ENCODE data around the gene MGAT4A.
"Not testable (repeated sequence)": the region's sequence is repeated elsewhere in the genome, so short reads cannot be mapped to it uniquely, and the experiment has no call there.

Gene MGAT4A

DNA sequence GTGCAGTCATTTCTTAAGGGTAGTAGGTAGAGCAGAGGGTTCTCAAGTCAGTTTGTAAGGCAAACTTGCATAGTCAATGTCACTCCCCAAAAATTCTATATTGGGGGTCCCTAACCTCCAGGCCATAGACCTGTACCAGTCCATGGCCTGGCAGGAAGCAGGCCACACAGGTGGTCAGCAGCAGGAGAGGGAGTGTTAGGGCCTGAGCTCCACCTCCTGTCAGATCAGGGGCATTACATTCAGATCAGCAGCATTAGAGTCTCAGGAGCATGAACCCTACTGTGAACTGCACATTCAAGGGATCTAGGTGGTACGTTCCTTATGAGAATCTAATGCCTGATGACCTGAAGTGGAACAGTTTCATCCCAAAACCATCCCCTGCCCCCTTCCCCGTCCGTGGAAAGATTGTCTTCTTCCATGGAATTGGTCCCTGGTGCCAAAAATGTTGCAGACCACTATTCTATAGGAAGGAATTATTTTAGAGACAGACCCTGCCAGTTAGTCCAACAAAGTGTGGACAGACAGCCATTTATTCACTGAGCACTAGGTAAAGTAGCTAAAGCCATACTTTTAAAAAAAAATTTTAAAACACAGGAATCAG, 129.3 kb downstream of the MGAT4A start:
- DNase-seq: peak; percentile 45

DNA sequence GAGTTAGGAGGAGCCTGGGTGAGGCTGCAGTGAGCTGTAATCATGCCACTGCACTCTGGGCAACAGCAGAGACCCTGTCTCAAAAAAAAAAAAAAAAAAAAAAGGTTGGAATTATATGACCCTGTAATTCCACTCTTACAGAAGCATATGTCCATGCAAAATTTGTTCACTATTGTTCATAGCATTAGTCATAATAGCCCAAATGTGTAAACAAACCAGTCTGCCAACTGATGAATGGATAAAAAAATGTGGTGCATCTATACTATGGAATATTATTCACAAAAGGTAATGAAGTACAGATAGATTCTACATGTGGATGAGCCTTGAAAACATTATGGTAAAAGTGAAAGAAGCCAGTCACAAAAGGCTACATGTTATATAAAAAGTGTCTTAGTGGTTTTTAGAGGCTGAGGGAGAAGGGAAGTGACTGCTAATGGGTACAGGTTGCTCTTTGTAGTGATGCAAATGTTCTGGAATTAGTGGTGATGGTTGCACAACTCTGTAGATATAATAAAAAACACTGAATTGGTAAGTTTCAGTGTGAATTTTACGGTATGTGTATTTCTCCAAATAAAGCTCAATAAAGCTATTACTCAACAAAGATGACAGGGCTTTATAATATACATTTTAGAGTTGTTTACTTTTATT, 132.0 kb downstream of the MGAT4A start:
- no peak for DNase-seq

DNA sequence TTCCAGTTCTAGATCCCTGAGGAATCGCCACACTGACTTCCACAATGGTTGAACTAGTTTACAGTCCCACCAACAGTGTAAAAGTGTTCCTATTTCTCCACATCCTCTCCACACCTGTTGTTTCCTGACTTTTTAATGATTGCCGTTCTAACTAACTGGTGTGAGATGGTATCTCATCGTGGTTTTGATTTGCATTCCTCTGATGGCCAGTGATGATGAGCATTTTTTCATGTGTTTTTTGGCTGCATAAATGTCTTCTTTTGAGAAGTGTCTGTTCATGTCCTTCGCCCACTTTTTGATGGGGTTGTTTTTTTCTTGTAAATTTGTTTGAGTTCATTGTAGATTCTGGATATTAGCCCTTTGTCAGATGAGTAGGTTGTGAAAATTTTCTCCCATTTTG, 136.3 kb downstream of the MGAT4A start:
- not testable (repeated sequence) for DNase-seq

DNA sequence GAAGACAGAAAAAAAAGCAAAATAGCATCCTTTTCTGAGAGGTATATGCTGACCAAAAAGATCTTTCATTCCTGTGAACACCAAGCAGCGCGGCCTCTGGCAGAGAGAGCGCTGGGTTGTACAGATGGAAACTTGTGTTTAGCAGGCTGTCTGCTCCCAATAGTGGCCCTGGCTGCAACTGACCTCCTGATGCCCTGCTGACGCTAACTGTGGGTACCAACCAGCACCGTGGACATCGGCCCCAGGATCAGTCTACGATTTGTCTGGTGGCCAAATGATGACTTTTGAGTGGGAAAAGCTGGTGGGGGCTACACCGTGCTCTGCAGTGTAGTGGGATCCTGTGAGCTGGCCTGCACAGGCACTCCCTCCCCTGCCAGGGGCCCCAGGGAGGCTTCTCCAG, 138.4 kb downstream of the MGAT4A start:
- DNase-seq: no peak

DNA sequence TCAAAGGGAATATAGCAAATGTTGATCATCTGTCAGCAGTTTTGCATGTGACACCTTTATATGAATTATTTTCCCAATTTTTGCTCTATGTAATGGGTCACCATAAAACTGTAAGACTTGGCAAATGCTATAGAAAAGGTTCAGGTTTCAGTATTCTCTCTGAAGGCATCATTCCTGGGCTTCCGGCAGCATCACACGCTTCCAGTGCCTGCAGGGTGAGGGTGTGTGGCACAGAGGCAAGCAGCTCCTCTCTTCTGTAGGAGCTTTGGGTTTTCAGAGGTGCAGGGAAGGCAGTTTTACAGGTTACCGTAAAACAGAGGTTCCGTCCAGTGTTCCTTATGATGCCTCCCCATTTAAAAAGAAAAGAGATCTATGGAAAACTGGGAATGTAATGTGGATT, 141.4 kb downstream of the MGAT4A start:
- no peak for DNase-seq

DNA sequence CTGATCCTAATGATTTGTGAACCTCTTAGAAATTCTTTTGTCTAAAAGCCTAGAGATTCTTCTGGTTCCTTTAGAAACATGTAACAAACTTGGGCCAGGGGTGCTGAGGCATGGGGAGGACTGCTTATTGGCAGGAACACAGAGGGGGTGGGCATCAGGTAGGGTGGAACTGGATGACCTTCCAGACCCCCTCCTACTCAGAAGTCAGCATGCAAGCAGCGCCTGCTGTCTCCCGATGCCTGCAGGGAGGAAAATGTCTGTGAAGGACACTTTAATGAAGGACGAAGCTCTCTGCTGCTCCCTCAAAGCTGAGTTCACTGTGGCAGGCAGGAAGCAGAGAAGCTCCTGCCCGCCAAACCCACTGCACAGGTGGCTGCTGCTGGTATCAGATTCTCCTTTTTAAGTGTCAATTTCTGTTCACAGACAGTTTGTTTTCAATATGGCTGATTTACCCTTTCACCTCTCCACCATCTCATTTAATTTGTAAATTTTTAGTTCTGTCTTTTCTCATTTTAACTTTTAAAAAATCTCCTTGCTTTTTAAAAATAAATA, 142.0 kb downstream of the MGAT4A start:
- no peak for DNase-seq

DNA sequence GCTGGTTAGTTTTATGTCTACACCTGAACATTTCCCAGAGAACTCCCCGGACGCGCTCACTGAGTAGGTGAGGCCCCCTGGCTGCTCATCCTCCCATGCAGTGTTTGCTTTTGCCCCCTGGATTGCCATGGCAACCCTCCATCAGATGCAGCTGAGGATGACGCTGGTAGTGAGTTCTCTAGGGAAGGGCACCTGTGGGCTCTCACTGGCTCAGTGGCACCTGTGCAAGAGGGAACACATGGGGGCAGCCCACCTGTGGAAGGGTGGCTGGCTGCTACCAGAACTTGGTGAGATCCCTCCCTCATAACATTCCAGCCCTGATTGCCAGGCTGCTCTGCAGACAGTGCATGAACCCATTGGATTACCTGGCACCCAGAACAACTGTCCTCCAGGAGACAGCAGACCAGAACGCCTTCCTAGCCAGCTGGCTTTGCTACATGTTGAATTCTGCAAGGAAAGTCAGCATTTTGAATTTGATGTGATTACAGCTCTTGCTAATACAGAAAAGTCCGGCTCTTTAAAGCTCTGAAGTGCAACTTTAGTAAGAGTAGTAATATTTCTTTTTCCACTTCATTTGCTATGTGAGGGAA, 144.3 kb downstream of the MGAT4A start:
- no peak for DNase-seq

DNA sequence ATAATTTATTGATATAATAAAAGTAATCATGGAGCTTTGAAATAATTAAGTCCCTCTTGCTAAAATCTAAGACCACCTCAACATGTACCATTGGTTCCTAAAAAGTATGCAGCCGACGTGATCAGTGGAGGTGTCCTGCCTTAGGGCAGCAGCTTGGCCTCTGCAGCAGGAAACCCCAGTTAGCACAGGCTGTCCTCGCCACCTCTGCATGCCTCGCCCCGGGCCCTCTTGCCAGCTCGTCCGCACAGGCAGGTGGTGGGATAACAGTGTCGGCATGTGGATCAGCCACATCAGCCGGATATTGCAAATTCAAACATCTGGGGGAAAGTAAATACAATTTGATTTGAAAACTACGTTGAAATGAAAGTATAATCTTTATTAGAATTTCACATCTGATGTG, 145.5 kb downstream of the MGAT4A start:
- DNase-seq: no peak

DNA sequence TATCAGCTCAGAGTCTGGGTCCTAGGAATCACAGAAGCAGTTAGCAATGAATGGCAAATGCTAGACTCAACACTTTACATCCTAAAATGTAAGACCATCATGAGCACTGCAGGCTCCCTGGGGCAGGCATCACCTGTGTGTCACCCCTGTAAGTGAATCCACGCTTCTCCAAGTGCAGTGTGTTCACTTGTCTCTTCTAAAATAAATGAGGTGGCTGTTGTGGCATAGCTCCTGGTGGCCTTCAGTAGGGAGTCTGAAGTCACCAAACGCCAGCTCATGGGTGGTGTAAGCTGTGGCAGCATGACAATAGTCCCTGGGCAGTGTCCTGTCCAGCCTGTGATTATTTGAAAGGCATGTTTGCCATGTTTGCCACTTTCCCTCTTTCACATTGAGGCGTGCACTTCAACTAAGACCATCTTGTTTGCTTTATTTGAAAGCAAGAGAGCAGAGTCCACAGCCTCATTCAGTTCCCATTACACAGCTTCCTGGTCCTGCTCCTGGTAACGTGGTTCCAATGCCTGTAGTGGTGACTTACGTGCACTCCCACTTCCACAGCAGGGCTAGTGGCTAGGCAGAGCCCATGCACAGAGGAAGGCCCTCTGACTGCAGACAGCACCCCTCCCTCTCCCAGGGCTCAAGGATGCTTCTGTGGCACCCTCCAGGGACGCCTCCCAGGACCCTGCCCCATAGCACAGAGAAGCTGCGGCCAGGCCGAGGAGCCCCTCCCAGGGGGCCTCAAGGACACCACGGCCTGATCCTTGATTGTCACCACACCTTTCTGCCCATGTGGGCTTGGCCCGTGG, 146.9 kb downstream of the MGAT4A start:
- no peak for DNase-seq

DNA sequence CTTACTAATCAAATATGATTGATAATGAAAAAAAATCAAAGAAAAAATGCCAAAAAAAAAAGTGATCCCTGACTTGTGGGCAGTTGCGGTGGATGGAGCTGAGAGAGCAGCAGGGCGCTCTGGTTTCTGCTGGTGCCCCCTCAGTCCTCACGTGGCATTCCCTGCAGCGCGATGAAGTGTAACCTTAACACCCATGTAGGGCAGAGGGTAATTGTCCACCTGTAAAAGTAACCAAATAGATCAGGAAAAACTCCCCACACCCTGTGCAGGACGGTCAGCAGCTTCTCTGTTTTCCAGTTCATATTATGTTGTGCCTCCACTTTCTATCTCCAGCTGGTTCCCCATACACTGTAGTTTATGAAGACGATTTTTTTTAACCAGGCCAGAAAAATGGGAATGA, 147.7 kb downstream of the MGAT4A start:
- DNase-seq: no peak

DNA sequence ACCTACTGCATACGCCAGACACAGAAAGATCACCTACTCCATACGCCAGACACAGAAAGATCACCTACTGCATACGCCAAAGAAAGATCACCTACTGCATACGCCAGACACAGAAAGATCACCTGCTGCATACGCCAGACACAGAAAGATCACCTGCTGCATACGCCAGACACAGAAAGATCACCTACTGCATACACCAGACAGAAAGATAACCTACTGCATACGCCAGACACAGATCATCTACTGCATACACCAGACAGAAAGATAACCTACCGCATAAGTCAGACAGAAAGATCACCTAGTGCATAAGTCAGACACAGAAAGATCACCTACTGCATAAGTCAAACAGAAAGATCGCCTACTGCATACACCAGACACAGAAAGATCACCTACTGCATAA, 148.4 kb downstream of the MGAT4A start:
- no peak for DNase-seq

DNA sequence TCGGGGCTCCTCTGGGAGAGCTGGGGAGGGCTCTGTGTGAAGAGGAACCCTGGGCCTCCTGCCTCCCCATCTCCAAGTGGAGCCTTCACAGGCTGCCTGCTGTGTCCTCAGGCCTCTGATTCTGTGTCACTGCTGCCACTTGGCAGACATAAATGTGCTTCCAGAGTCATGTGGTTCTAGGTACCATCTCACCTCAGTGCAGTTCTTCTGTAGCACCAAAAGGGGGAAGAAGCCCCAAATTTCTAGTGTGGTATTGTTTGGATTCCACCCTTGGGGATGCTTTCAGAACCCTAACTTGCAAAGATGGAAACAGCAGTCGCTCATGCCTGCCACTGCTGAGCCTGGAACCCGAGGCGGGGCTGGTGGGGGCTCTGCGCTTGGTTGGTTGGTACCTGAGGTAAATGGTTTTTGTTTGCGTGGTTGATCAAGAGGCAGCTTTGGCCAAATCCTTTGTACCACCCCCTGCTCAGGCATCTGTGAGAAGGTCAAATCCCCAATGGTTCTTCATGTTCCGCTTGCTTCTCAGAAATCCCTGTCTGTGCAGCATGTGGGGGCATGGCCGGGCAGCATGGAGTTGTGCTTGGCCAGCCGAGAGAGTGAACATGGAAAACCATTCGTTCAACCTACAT, 150.2 kb downstream of the MGAT4A start:
- DNase-seq: no peak

DNA sequence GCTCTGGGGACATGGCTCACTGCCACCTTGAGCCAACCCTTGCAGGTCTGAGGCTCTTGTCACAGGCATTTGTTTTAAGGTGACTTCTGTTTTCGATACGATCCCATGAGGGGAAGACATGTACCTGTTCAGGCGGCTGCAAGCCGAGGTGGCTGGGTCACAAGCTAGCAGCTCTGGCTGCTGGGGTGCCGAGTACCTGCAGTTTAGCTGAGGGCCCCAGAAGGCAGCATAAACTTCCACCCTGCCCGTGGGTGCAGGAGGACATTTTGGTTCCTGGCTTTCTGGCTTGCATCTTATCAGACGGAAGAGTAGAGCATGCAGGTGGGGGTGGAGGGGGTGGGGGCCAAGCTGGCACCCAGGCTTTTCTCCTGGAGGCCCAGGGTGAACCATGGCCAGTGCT, 151.0 kb downstream of the MGAT4A start:
- DNase-seq: no peak

DNA sequence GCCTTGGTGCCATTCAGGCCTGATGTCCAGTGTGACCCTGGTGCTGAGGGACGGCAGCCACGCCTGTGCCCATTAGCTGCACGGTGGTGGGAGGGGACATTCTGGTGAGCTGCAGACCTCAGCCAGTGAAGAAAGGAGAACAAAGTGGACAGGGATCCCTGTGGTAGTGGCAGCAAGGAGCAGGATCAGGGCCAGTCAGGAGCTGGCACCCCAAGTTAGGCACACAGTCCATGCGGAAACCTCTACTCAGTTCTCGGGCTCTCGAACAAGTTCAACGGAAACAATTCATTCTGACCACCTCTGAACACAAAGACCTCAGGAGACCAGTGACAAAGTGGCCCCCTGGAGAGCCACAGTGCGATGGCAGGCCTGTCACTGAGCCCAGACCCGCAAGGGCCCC, 152.7 kb downstream of the MGAT4A start:
- no peak for DNase-seq

DNA sequence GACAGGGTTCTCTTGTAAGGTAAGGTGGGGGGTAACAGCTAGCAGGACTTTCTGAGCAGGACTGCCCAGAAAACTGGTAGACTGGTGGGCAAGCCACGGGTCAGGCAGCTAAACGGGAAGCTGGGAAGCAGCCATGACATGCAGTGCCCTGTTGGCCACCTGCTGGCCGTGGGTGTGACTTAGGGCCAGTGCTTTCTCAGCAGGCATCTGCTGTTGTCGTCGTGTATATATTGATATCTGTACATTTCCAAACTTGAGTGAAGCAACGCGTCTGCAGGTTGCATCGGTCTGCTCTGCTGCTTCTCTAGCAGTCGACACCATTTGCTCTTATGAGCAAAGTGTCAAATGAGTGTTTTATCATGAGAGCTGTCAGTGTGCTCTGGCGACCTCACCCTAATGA, 153.6 kb downstream of the MGAT4A start:
- no peak for DNase-seq

DNA sequence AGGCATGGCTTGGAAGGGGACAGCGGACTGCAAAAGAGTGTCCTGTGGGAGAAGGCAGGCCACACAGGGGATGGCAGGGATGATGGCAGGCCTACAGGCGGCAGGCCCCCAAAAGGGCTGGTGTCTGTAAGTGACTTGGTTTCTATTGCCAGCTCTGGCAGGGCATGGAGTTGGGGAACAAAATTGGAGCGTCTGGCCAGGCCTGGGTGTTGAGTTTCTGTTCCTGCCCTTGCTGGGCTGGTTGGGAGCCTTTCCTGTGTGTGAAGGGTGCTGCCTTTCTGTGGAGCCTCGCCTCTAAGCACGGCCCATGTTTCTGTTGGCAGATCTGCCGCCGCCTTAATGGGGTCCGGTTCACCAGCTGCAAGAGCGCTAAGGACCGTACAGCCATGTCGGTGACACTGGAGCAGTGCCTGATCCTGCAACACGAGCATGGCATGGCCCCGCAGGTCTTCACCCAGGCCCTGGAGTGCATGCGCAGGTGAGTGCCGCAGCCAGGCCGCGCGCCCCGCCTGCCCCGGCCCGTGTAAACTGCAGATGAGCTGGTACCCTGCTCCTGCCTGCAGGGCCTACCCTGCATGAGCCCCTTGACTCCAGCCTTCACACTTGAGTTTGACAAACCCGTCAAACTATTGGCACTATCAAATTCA, 154.1 kb downstream of the MGAT4A start:
- DNase-seq: no peak

DNA sequence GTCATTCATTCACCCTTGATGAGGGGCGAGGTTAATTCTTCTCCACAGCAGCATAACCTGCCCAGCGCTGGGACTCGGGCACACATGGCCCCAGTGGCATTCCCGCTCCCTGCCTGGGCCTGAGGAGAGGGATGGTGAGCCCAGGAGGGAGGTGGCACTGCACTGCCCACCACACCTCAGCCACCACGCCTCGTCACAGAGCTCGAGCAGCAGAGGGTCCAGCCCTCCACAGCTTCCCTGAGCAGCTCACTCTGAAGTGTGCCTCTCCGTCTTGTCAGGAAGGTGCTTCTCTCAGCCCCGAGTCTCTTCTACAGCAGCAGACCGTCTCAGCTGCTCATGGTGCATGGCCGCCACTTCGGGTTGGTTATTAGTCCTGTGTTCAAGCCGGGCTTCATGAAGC, 157.5 kb downstream of the MGAT4A start:
- no peak for DNase-seq

DNA sequence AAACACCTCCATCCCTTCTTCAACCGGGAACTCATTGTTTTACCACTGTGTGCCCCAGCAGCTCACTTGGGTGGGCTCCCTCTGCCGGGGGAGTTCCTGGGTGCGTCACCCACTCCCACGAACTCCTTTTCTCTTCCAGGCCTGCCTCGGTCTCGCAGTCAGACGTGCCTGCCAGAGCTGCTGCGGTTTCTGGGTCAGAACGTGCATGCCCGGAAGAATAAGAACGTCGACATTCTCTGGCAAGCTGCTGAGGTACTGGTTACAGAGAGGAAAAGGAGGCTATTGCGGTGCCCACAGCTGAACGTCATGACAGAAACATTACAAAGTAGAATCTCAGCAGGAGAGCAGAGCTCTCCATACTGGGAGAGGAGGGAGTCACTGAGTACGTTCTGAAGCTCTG, 158.3 kb downstream of the MGAT4A start:
- no peak for DNase-seq

DNA sequence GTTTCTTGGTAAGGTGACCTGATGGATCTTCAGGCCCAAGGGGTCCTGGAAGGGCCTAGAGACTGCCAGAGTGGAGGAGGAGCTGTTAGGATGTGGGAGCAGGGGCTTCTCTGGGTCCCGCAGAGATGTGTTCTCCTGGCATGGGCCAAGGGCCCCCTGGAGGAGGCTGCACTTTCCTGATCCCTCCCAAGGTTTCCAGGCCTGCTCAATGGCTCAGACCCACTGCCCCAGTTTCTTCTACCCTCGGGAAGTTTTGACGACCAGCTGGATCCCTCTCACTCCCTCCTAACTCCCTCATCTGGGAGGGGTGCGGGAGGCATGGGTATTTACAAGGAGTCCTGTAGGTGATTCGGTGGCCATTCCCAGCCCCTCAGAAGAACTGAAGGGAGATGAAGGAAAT, 158.7 kb downstream of the MGAT4A start:
- DNase-seq: no peak

DNA sequence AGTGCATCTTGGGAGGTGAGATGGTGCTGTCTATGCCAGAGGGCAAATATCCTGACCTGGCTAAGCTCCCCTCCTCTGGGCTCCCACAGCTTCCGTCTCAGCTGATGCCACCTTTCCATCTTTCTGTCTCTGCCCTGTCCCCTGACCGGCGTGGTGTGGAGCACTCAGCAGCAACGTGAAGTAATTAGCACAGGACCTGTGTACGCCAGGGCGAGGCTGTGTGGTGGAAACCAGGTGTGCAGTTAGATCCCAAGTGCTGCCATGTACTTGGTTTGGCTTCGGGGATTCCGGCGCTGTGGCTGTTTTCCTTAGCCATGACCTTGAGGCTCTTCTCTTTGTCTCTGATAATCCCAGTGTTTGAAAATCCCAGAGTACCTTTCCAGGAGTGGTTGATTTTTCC, 159.1 kb downstream of the MGAT4A start:
- DNase-seq: no peak

DNA sequence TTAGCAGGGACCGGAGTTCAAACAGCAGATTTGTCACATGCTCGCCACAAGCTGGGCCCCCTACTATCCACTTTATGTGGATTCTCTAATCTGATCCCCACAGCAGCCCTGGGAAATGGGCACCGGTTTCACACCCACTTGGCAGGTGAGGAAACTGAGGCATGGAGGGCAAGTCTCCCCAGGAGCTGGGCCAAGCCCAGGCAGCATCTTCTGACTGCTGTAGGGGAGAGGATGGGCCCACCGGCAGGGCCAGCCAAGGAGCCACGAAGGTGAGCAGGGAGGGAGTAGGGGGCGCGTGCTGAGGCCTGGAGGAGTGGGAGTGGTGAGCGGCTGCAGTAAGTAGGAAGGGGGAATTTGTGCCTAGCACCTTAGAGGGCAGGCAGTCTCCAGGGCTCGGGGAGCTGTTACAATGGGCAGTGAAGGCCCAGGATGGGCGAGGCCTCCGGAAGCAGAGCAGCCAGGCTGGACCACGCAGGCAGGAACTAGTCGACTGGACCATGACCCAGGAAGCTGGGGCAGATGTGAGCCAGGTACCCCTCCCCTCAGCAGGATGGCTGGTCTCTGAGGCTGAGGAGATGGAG, 159.7 kb downstream of the MGAT4A start:
- no peak for DNase-seq

DNA sequence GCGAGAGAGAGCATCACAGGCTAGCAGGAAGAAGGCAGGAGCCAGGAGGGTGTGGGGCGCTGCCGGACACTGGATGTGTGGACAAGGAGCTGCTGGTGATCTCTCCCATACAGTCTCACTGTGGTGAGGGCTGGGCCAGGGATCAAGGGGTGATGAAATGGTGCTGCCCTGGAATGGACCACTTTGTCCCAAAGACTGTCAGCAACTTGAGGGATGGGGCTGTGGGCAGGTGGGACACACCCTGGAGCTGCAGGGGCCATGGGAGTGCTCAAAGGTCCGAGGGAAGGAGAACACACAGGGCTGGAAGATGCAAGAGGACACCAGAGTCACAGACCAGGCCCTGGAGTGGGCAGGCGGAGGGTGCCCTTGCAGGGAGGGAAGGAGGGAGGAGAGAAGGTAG, 160.6 kb downstream of the MGAT4A start:
- DNase-seq: no peak
